IMR-90 (cell line): ENCODE data around the gene PLTP. TPM values are rescaled to one million over a fixed set of nuclear protein-coding genes. Genes with fewer than 3 reads are reported as not detected.

Experiments
- polyA plus RNA-seq, 3 experiments: library from polyadenylated mRNA; depleted of rRNA; stranded (reverse); fragments of >200 nt; gene quantifications; 2 replicates each; pipeline ENCODE4 v1.2.3, GENCODE V29; 2012; ENCODE audit warnings: low replicate concordance in 1 of 3
- total RNA-seq: library from RNA; depleted of rRNA; stranded (reverse); fragments of >200 nt; gene quantifications from 2 replicates; pipeline ENCODE4 v1.2.3, GENCODE V29; 2012
- TF ChIP-seq, protein P1 (sequence below): fragments of 150-350 bp; IDR thresholded peaks from 2 replicates; pipeline ENCODE4 v1.6.1; 2017; ENCODE audit warnings: mild to moderate bottlenecking, antibody characterized with exemption, low read length, low read depth

Gene PLTP
- total and polyA plus RNA-seq, 2 of the 4 experiments (the other 2 are of a cell fraction): 5.4 to 55.8 TPM

- TF ChIP-seq, protein P1, sequence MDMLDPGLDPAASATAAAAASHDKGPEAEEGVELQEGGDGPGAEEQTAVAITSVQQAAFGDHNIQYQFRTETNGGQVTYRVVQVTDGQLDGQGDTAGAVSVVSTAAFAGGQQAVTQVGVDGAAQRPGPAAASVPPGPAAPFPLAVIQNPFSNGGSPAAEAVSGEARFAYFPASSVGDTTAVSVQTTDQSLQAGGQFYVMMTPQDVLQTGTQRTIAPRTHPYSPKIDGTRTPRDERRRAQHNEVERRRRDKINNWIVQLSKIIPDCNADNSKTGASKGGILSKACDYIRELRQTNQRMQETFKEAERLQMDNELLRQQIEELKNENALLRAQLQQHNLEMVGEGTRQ: no peak
Observed at GRCh38 chr20:45925821-45926506, 14.0 kb upstream of the PLTP start (continued).
